Liver (tissue), 9 donors: ENCODE measurements around the gene SLC31A1. TPM values are rescaled to one million over a fixed set of nuclear protein-coding genes. Genes with fewer than 3 reads are reported as not detected.

ENCODE experiments used
- DNase-seq: peaks from one replicate; pipeline ENCODE4 v3.0.0-alpha.2; 2017; ENCODE audit warnings: low spot score
- H3K27ac ChIP-seq, 2 donors: one replicate each; pipeline ENCODE4 v1.7.0; 2013; ENCODE audit warnings: inconsistent platforms in 2 of 2, low read length in 2 of 2, control low read depth in 1 of 2, low read depth in 1 of 2, mild to moderate bottlenecking in 1 of 2
- H3K27me3 ChIP-seq, 4 donors: one replicate each; pipeline versions ENCODE4 v1.6.1 to v1.7.0; 2013; ENCODE audit warnings: low read length in 3 of 4, inconsistent platforms in 1 of 4, mild to moderate bottlenecking in 1 of 4, moderate library complexity in 1 of 4; ENCODE audit not compliant: control insufficient read depth in 4 of 4, insufficient read depth in 4 of 4
- H3K36me3 ChIP-seq, 4 donors: one replicate each; pipeline versions ENCODE4 v1.6.1 to v1.7.0; 2013; ENCODE audit warnings: low read length in 3 of 4, mild to moderate bottlenecking in 3 of 4, low read depth in 1 of 4, moderate library complexity in 1 of 4; ENCODE audit not compliant: control insufficient read depth in 4 of 4, insufficient read depth in 3 of 4
- H3K4me1 ChIP-seq, 4 donors: one replicate each; pipeline versions ENCODE4 v1.6.1 to v1.7.0; 2013; ENCODE audit warnings: low read length in 3 of 4, mild to moderate bottlenecking in 3 of 4, moderate library complexity in 1 of 4; ENCODE audit not compliant: control insufficient read depth in 4 of 4, insufficient read depth in 4 of 4
- H3K4me3 ChIP-seq, 3 donors: one replicate each; pipeline versions ENCODE4 v1.6.1 to v1.7.0; 2013; ENCODE audit warnings: low read length in 3 of 3, control low read depth in 1 of 3, low read depth in 1 of 3, mild to moderate bottlenecking in 1 of 3
- H3K9ac ChIP-seq, 2 donors: one replicate each; pipeline ENCODE4 v1.7.0; 2013; ENCODE audit warnings: low read length in 2 of 2, mild to moderate bottlenecking in 2 of 2, moderate library complexity in 2 of 2, control low read depth in 1 of 2, low read depth in 1 of 2
- H3K9me3 ChIP-seq, 4 donors: one replicate each; pipeline versions ENCODE4 v1.6.1 to v1.7.0; 2013; ENCODE audit warnings: low read length in 3 of 4; ENCODE audit not compliant: control insufficient read depth in 4 of 4
- ATF3 ChIP-seq: IDR thresholded peaks from 2 replicates; pipeline ENCODE4 v1.6.1; 2016; ENCODE audit warnings: antibody characterized with exemption
- EGR1 ChIP-seq, 2 donors: IDR thresholded peaks; 2 replicates each; pipeline ENCODE4 v1.6.1; 2016 to 2018; ENCODE audit warnings: antibody characterized with exemption in 2 of 2, low read depth in 2 of 2
- FOXA2 ChIP-seq: IDR thresholded peaks from 2 replicates; pipeline ENCODE4 v1.6.1; 2016; ENCODE audit warnings: antibody characterized with exemption
- GABPA ChIP-seq, 2 donors: IDR thresholded peaks in 1 of 2; conservative IDR thresholded peaks in 1 of 2; 2 replicates each; pipeline ENCODE4 v1.6.1; 2016; ENCODE audit warnings: antibody characterized with exemption in 2 of 2, mild to moderate bottlenecking in 1 of 2, moderate library complexity in 1 of 2
- HNF4A ChIP-seq, 2 donors: conservative IDR thresholded peaks; 2 replicates each; pipeline ENCODE4 v1.6.1; 2016; ENCODE audit warnings: antibody characterized with exemption in 2 of 2, mild to moderate bottlenecking in 2 of 2
- HNF4G ChIP-seq: IDR thresholded peaks from 2 replicates; pipeline ENCODE4 v1.6.1; 2016; ENCODE audit warnings: antibody characterized with exemption
- JUND ChIP-seq, 2 donors: IDR thresholded peaks; 2 replicates each; pipeline ENCODE4 v1.6.1; 2016; ENCODE audit warnings: antibody characterized with exemption in 2 of 2
- MAX ChIP-seq: IDR thresholded peaks from 2 replicates; pipeline ENCODE4 v1.6.1; 2016; ENCODE audit warnings: antibody characterized with exemption
- NR2F2 ChIP-seq: IDR thresholded peaks from 2 replicates; pipeline ENCODE4 v1.6.1; 2016; ENCODE audit warnings: antibody characterized with exemption
- RXRA ChIP-seq, 2 donors: IDR thresholded peaks; 2 replicates each; pipeline ENCODE4 v1.6.1; 2017 to 2018; ENCODE audit warnings: antibody characterized with exemption in 2 of 2, mild to moderate bottlenecking in 1 of 2
- SP1 ChIP-seq: IDR thresholded peaks from 2 replicates; pipeline ENCODE4 v1.6.1; 2018; ENCODE audit warnings: antibody characterized with exemption, mild to moderate bottlenecking
- TAF1 ChIP-seq: conservative IDR thresholded peaks from 2 replicates; pipeline ENCODE4 v1.6.1; 2016; ENCODE audit warnings: antibody characterized with exemption, mild to moderate bottlenecking
- YY1 ChIP-seq: IDR thresholded peaks from 2 replicates; pipeline ENCODE4 v1.6.1; 2016; ENCODE audit warnings: antibody characterized with exemption, mild to moderate bottlenecking
- WGBS: extraction: QIAGEN DNeasy Blood & Tissue Kit; methylation state at CpG from one replicate; pipeline ENCODE4 v1.1.7; 2013; 5-methylcytosine and 5-hydroxymethylcytosine counted together
- polyA plus RNA-seq, 2 donors: library from polyadenylated mRNA; stranded (reverse) in 1 of 2; unstranded in 1 of 2; fragments of 200-250 nt in 1 of 2; fragments of >200 nt in 1 of 2; fragmentation: Nextera tagmentation in 1 of 2; extraction: Ambion mirVana in 1 of 2; gene quantifications; one replicate each; pipeline versions ENCODE4 v1.2.1 to v1.2.3, GENCODE V29; 2013 to 2015
- total RNA-seq, 2 donors: library from RNA; depleted of rRNA; stranded (reverse); fragments of >200 nt; gene quantifications; one replicate each; pipeline ENCODE4 v1.2.3, GENCODE V29; 2014
- TF ChIP-seq, protein P1 (sequence below): IDR thresholded peaks from 2 replicates; pipeline ENCODE4 v1.6.1; 2016; ENCODE audit warnings: antibody characterized with exemption
- TF ChIP-seq, protein P2 (sequence below): fragments of 150-350 bp; IDR thresholded peaks from 2 replicates; pipeline ENCODE4 v1.5.1; 2017; ENCODE audit warnings: improper control_type of control experiment, low read depth, low read length; ENCODE audit not compliant: missing input control
- TF ChIP-seq, protein P3 (sequence below): IDR thresholded peaks from 2 replicates; pipeline ENCODE4 v1.6.1; 2016; ENCODE audit warnings: antibody characterized with exemption, mild to moderate bottlenecking
- donor health status: healthy.
- donor health status: healthy.
- donor health status: healthy.
- donor health status: healthy.
- donor health status: healthy.

SLC31A1 gene
- total and polyA plus RNA-seq, 4 donors: 26.6 to 96.2 (median 44.9) TPM

DNA sequence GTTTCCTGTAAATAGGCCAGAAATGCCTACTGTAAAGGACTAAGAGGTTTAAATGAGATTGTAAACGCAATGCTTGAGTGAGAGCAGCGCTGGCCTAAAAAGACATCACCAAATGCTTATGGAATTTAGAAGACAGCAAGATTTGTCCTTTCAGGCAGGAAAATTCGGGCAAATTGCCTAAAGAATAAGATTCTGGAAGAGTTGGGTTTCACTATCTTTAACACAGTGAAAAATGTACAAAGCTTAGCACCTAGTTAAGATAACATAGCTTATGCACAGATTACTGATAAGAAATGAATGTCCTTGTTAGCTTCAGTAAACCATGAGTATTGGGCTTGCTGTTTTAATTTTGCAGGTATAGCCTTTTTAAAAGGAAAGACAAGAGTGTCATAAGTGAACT lies 4.9 kb upstream of the SLC31A1 start:
- no peak overlapping the region for H3K27ac ChIP-seq
- 86% methylated on average over 3 of the region's 3 CpGs for WGBS
- TF ChIP-seq GABPA (IDR thresholded peaks at IDR 0.05 in 1 of 2, conservative IDR thresholded peaks at IDR 0.05 in 1 of 2): no peak
- TF ChIP-seq SP1: no peak
- TF ChIP-seq HNF4A (conservative IDR thresholded peaks at IDR 0.05): no peak
- TF ChIP-seq TAF1: no peak
- no peak for TF ChIP-seq EGR1 (IDR thresholded peaks at IDR 0.05; ENCODE audit: low read depth in 2 of 2)
- TF ChIP-seq, protein P1, sequence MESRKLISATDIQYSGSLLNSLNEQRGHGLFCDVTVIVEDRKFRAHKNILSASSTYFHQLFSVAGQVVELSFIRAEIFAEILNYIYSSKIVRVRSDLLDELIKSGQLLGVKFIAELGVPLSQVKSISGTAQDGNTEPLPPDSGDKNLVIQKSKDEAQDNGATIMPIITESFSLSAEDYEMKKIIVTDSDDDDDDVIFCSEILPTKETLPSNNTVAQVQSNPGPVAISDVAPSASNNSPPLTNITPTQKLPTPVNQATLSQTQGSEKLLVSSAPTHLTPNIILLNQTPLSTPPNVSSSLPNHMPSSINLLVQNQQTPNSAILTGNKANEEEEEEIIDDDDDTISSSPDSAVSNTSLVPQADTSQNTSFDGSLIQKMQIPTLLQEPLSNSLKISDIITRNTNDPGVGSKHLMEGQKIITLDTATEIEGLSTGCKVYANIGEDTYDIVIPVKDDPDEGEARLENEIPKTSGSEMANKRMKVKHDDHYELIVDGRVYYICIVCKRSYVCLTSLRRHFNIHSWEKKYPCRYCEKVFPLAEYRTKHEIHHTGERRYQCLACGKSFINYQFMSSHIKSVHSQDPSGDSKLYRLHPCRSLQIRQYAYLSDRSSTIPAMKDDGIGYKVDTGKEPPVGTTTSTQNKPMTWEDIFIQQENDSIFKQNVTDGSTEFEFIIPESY: no peak
- TF ChIP-seq FOXA2: no peak
- TF ChIP-seq, protein P2, sequence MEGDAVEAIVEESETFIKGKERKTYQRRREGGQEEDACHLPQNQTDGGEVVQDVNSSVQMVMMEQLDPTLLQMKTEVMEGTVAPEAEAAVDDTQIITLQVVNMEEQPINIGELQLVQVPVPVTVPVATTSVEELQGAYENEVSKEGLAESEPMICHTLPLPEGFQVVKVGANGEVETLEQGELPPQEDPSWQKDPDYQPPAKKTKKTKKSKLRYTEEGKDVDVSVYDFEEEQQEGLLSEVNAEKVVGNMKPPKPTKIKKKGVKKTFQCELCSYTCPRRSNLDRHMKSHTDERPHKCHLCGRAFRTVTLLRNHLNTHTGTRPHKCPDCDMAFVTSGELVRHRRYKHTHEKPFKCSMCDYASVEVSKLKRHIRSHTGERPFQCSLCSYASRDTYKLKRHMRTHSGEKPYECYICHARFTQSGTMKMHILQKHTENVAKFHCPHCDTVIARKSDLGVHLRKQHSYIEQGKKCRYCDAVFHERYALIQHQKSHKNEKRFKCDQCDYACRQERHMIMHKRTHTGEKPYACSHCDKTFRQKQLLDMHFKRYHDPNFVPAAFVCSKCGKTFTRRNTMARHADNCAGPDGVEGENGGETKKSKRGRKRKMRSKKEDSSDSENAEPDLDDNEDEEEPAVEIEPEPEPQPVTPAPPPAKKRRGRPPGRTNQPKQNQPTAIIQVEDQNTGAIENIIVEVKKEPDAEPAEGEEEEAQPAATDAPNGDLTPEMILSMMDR: no peak
- TF ChIP-seq YY1: no peak
- no peak for TF ChIP-seq JUND (IDR thresholded peaks at IDR 0.05)
- TF ChIP-seq NR2F2: no peak
- no peak for TF ChIP-seq HNF4G
- no peak for TF ChIP-seq ATF3
- TF ChIP-seq MAX: no peak
- TF ChIP-seq, protein P3, sequence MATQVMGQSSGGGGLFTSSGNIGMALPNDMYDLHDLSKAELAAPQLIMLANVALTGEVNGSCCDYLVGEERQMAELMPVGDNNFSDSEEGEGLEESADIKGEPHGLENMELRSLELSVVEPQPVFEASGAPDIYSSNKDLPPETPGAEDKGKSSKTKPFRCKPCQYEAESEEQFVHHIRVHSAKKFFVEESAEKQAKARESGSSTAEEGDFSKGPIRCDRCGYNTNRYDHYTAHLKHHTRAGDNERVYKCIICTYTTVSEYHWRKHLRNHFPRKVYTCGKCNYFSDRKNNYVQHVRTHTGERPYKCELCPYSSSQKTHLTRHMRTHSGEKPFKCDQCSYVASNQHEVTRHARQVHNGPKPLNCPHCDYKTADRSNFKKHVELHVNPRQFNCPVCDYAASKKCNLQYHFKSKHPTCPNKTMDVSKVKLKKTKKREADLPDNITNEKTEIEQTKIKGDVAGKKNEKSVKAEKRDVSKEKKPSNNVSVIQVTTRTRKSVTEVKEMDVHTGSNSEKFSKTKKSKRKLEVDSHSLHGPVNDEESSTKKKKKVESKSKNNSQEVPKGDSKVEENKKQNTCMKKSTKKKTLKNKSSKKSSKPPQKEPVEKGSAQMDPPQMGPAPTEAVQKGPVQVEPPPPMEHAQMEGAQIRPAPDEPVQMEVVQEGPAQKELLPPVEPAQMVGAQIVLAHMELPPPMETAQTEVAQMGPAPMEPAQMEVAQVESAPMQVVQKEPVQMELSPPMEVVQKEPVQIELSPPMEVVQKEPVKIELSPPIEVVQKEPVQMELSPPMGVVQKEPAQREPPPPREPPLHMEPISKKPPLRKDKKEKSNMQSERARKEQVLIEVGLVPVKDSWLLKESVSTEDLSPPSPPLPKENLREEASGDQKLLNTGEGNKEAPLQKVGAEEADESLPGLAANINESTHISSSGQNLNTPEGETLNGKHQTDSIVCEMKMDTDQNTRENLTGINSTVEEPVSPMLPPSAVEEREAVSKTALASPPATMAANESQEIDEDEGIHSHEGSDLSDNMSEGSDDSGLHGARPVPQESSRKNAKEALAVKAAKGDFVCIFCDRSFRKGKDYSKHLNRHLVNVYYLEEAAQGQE: no peak
- no peak for TF ChIP-seq RXRA (IDR thresholded peaks at IDR 0.05)
- no peaks in the 10 kb centered on the region for H3K27me3 ChIP-seq
- H3K36me3 ChIP-seq: peaks cover 0 to 2% (median 0%) of the 10 kb centered on the region in 4 donors
- H3K4me1 ChIP-seq: peaks cover 3 to 19% (median 16%) of the 10 kb centered on the region in 4 donors
- no peaks in the 10 kb centered on the region for H3K9me3 ChIP-seq
- no peak overlapping the region for H3K9ac ChIP-seq
- H3K4me3 ChIP-seq: no peak overlapping the region
- no peak for DNase-seq
